Suppressor macrophage treated with lipopolysaccharide for 4 hours (primary cell): ENCODE data around the gene PCSK1.
A peak's percentile ranks its signal among the peaks of the same experiment; 100 is the strongest.
"Not testable (repeated sequence)": the region's sequence is repeated elsewhere in the genome, so short reads cannot be mapped to it uniquely, and the experiment has no call there.

Source experiments
- DNase-seq: peaks from one replicate; pipeline ENCODE4 v3.0.0-alpha.2; 2020

PCSK1 gene

DNA sequence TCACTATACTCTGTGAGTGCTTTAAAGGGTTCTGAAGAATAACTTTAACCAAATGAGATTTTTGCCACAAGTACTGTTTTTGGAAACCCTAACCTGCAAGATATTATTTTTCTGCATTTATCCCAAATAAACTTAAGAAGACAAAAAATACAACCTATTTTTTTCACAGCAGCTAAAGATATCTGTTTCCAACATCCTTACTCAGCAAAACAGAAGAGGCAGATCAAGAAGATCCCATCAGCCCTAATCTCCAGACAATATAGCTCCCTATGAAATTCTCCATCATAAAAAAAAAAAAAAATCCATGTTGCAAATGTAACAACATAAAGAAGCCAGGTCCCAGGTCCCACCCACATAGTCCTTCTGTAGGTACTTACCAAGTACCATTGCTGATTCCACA lies 7.6 kb downstream of the PCSK1 start:
- DNase-seq: no peak

DNA sequence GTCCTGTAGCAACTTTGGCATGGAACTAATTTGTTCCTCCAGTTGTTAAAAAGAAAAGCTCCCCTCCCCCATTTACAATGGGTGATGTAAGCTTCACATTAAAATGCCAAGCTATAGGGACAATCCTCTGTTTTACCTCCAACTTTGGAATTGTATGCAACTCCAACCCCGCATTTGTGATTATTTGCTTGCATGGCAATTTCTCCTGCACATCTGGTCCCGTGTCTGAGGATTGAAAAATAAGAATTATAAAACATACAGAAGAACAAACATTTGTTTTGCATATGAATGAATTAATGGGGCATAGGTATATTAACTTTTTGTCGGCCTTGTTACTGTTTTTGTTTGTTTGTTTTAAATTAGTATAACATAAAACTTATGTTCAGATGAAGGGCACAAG lies 17.2 kb downstream of the PCSK1 start:
- DNase-seq: no peak

DNA sequence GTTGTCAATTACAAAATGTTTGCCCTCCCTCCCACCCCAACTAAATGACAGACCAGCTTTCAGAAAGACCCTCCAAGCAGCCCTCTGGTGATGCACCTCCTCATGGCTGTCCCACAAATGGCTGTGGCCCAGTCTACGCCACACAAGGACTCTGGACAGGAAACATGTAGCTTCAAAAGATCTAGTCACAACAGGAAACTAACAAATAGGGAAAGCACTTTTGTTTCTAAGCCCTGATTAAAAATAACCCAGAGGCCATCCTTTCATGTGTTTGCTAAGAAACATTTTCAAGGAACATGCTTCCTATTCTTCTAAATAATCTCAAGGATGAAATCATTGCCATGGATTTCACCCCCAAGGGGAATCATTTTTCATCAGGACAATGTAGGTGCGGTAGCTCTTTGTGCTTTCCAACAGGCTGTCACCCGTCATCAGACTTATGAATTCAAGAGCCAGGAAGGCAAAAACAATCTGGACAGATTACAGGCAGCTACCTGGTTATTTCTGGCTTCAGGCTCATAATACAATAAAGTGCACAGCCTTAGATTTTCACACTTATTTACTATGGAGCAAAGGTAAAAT lies 20.1 kb downstream of the PCSK1 start:
- no peak for DNase-seq

DNA sequence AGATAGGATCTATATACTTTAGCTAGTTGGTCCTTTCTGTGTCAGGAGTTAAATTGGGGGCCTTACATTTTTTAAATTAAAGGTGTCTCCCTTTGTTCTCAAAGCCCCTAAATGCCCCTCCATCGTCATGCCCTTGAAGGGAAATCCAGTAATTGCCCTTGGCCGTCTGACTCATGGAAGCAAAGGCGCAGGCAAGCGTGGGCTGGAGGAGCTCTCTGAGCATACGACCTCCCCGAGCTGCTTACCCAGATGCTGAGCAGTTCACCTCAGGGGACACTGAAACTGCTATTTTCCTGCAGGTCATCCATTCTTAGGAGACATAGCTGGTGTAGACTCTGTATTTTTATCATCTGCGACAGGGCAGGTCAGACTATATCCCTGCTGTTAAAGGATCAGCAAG lies 23.0 kb downstream of the PCSK1 start:
- DNase-seq: no peak

DNA sequence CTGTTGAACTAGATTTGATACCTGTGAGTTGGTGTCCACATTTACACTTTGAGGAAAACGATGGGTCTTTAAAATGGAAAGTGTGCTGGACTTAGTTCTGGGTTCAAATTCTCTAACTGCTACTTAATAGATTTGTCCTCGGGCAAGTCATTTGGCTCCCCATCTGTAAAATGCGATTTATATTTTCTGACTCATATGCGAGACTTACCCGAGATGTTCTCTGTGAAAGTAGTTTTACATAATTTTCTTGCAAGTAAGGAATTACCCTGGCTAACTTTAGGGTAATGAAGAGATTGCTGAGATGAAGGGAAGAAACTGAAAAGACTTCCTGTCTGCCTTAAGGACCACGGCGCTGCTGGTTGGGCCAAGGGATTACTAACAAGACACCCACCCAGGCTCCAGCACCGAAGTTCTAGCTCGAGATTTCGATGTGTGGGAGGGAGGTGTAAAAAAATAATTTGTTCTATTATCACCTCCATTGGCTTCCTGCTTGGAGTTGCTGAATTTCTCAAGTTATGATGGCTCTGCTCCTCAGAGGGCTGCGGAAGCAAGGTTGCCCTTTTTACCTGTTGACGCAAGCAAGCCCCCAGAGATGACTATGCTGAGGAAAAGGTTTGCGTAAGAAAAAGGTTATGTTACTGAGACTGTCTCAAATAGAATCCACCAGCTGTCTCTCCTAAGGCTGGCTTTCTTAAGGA lies 24.1 kb downstream of the PCSK1 start:
- no peak for DNase-seq

DNA sequence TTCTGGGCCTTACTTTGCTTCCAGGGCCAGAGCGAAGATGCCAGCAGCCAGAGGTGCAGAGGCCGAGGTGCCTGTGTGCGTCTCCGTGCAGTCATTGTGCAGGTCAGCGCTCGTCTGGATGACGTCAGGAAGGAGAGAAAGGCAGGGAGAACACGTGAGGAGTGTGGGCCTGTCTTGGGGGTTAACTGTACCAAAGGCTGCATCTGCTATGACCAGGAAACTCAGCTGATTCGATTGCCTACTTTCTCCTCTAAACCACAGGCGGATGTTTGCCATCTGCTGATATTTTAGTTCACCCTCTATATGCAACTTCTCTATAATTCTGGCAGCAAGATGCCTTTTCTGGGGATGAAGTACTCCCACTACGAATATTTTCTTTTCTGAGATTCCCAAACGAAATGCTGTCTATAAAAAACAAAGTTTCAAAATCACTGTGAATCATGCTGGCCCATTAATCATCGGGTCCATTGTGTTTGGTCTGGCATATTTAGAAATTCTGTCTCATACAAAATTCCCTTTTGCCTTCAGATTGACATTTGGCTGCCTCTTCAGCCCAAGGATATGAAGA lies 24.8 kb downstream of the PCSK1 start:
- peak; percentile 67 for DNase-seq

DNA sequence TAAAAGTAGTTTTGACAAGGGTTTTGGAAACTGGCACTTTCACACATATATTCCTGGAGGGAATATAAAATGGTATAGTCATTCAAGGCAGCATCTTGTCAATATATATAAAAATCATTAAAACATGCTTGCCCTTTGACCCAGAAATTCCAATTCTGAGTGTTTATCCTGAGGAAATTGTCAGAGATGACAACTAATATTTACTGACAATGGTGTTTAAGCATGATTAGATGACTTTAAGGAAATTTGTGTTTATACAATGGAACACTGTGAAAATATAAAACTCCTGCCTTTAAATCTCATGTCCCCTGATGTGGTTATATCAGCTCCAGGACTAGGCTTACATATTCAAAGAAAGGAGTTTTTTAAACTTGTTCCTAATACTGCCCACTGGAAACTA lies 25.6 kb downstream of the PCSK1 start:
- no peak for DNase-seq

DNA sequence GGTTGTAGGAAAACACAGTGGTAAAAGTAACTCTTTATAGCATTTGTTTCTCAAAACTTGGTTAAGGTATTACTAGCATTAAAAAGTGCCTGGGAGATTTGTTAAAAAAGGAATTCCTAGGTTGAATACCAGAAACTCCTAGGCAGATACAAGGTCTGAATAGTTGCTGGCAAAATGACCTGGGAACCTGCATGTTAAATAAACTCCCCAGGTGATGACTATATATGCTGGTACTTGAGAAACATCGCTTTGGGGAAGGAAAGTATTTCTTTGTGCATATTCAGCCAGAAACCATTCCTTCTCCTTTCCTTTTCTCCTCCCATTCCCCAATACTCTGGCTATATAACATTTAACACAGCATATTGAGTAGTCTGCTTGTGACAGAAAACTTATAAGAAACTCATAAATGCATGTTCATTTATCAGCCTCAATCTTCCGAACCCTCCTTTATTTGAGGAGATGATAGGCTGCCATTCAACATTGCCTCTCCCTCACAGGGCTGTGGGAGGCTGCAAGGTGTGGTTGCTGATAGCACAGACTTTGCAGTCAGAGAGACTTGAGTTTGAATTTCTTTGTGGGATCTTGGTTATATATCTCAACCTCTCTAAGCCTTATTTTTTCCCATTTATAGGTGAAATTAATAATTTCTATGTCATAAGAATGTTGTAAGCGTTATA lies 28.7 kb downstream of the PCSK1 start:
- no peak for DNase-seq

DNA sequence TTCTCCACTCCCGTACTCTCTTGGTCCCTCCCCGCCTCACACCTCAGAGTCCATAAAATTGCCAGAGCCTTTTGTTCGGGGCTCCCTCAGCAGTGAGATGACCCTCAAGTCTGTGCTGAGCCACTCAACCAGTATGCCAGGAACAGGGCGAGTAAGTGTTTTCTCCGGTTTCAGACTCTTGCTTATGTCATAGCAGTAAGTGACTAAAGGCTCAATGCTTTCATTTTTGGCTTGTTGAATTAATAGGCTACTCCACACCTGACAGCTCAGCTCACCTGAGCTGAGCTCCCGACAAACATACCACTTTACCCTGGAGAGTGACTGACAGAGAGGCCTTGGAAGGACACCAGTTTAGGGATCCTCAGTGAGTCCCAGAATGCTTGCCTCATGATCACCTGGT lies 30.5 kb downstream of the PCSK1 start:
- no peak for DNase-seq

DNA sequence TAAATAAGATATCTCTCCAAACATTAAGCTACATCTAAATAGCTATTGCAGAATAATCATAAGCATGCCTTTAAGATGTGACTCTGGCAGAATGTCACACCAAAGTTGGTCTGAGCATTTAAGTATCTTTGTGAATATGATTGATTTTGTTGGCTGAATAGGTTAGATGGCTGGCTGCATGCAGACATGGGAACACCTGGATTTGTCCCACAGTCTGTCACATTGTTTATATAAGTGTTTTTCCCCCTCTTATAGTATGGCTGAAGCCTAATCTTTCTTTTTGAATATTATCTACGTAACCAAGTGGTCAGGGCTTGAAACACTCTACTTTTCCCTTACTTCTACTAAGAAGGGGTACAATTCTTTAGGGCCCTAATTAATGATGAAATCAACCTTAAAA lies 36.2 kb downstream of the PCSK1 start:
- DNase-seq: no peak

DNA sequence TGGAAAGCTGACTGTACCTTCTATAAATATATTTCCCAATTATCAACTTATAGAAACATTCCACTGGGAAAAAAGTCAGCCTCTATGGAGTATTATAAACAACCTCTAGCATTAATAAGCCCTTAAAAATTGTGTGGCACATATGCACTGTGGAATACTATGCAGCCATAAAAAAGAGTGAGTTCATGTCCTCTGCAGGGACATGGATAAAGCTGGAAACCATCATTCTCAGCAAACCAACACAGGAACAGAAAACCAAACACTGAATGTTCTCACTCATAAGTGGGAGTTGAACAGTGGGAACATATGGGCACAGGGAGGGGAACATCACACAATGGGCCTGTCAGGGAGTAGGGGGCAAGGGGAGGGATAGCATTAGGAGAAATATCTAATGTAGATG lies 37.8 kb downstream of the PCSK1 start:
- DNase-seq: not testable (repeated sequence)

DNA sequence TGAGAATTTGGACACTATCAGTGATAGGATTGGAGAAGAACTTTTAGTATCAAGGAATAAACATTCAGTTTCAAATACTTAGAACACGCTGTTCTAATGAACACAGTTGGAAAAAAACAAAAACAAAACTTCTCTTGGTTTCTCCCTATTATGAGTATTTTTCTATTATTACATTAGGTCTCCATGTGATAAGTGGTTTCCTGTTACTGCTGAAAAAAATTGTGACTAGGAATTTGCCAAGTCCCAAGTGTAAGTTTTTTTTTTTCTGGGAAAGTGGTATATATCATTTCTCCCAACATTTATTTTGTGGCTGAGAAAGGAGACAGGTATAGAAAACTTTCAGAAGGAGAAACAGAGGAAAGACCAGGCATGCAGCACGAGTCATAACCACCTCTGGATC lies 41.1 kb downstream of the PCSK1 start:
- DNase-seq: no peak

DNA sequence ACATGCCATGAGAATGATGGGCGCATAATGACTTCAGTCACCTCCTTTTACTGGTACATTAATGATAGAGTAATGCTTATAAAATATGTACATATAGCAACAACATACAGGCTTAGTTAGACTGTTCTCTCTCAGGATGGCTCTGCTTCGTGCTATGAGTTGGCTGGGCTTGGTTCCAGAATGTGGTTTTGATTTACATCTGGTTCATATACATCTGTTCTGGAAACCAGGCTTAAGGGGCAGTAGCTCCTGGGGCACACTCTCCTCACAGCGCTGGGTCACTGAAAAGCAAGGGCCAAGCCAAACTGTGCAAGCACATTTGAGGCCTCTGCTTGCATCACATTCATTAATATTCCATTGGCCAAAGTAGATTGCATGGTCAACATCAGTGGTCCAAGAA lies 44.9 kb downstream of the PCSK1 start:
- DNase-seq: no peak

DNA sequence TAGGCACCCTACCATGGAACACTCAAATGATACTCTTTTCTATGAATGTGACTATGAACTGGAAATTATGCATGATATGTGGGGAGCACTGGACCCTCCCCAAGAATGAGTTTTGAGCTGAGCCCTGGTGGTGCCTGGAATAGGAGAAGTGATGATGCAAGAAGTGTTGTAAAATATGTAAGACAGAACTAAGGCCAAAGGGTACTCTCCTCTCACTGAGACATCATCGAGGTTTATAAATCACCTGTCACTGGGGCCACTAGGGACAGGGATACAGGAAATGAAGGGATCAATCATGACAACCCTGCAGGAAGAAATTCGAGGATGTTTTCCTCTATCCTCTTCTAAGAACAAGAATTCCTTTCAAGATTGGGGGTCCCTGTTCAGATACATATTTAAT lies 45.4 kb downstream of the PCSK1 start:
- DNase-seq: no peak

DNA sequence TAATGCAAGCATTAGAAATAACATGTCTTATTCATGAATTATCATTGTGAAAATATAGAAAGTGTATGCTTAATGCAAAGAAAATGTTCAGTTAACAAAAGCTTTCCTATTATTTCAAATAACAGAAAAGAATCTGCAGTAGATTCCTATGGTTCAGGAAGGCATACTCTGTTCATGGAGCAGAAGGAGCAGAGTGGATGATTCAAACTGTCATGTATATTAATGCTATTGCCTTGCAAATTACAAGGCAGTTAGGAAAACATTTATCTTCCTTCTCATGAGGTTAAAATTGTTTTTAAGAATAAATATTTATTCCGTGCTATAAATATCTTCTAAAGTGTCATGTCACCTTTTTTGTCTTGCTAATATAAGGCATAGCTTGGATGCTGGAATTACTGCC lies 47.5 kb downstream of the PCSK1 start:
- DNase-seq: no peak

DNA sequence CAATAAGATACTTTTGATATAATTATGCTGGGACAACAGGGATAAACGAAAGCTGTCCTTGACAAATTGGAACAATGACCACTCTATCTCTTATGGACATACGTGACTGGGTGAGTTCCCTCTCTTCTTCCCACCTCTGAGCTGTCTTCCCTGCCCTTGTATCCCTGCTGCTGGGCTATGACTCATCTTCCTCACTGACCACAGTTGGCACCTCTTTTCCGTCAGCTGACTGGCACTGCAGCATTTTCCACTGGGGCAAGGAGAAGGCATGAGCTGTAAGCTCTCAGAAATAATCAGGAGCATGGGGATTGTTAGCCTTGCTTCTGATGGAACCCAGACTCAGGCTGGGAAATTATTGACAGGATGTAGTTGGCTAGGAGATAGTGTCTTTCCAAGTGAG lies 48.7 kb downstream of the PCSK1 start:
- peak; percentile 3 for DNase-seq

DNA sequence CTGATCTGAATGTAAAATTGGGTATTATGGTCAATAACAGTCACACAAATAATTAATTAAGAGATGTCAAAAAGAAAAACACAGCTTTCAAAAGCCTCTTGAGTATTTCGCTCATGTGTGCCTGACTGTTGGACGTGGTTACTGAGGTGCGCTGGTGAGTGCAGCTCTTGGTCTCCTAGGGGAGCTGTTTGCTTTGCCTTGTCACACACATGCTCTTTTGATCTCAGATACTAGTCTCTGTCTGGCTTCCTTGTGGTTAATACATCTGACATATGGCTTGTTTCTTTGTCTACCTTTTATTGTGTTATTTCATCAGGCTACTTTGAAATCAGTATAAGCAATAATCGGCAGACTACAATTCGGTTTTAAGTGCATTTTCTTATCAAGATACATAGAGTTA lies 51.5 kb downstream of the PCSK1 start:
- DNase-seq: no peak

DNA sequence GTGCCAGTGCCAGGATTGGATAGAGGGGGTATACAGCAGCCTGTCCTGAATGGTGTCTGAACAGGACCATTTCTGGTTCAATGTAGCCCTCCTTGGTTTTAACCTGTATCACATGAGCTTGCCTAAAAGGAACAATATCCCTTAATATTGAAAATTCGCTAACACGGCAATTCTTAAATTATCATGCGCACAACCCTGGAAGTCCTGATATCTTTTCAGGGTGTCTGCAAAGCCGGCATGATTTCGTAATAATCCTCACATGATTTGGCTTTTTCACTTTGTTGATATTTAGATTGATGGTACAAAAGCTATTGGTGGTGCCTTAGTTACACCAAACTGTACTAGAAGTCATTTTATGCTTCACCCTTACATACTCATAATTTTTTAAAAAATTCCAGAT lies 53.2 kb downstream of the PCSK1 start:
- DNase-seq: no peak

DNA sequence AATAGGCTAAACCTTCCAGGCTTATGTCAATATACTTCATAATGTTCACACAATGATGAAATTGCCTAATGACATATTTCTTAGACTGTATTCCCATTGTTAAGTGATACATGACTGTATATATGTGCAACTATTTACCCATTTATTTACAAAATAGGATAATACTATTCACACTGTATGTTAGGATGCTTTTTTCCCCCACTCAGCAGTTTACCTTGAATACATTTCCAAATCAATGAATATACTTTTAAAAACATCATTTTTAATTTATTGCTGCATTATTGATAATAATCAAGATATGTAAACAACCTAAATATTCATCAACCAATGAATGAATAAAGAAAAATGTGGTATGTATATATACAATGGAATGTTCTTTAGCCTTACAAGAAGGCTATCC lies 55.5 kb downstream of the PCSK1 start:
- DNase-seq: no peak

DNA sequence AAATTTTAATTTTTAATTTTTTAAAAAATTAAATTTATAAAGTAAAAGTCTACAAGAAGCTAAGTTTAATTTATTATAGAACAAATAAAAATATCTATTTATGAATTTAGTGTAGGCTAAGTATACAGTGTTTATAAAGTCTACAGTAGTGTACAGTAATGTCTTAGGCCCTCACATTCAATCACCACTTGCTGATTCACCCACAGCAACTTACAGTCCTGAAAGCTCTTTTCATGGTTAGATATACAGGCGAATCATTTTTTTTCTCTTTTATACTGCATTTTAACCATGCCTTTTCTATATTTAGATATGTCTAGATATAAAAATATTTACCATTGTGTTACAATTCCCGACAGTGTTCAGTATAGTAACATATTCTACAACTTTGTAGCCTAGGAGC lies 55.9 kb downstream of the PCSK1 start:
- DNase-seq: no peak

DNA sequence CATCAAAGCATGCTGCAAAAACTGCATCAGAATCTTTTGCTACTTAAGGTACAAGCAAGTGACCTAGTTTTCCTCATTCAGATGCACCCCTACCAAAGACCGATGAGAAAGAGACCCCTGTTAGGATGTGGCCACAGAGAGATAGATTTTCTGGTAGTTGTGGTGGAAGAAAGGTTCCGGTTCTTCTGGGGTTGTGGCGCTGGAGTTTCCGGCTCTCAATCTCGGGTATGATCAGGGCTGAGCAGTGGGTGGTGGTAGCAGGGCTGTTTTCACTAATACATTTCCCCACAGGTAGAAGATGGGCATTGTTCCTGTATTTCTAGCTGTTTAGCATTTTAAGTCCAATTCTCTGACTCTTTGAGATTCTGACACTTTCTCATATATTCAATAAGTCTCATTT lies 58.4 kb downstream of the PCSK1 start:
- DNase-seq: no peak

DNA sequence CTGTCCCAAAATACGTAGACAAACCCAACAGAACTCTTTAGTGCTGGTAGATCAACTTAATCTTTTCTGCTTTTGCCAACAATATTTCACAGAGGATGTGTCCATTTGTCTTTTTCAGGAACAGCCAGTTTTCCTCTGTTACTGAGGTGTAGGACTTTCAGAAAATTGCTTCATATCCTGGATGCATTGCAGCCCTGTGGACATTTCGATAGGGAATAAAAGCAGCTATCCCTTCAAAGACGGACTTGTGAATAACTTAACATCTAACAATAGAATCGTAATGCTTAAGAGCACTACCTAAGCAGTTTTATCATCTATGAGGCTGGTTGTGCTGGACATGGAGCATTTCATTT lies 59.7 kb downstream of the PCSK1 start:
- no peak for DNase-seq

DNA sequence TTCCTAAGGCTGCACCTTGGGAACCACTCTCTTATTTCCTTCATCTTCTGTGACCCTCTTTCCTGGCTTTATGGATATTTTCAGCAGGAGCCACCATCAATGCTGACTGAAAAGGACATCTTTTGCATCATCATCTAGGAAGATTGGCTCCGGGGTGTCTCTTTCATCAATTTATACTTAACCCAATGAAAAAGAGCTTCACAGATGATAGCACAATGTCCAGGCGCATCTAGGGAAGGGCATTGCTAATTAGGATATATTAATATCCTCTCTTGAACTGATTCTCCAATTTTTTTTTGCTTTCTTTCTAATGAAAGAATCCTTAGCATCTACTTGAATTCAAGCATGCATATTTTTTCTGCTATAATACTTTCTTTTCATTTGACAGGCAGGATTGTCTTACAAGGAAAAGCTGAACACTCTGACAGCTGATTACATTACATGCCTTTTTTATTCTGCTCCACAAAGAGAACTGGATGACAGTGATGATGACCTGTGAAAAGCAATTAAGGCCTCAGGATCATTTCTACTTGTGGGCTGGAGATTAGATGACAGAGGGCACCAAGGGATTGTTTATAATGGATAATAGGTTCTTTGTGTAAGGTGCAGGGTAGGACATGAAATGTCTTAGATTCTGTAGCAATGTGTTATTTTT lies 60.2 kb downstream of the PCSK1 start:
- DNase-seq: no peak

DNA sequence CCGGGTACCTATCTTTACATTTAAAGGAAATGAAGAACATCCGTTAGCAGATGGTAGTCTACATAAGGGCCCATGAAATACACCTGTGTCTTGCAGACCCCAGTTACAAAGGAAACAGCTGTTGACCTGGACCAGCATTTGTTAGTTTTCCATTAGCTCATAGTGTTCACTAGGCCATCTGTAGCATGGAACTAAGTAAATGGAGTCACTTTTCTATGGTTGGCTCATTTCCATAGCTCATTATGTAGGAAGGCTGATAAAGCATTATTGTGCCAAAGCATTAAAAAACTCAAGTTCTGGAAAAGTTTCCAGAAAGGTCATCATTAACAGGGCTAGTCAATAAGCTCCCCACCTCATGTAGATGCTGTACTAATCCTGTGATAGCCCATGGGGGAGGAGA lies 62.1 kb downstream of the PCSK1 start:
- no peak for DNase-seq
